Stimulated activated CD4-positive, alpha-beta T cell treated with anti-CD3 and anti-CD28 coated beads, Interleukin-2, amount 100 ng/mL, for 48 hours (primary cell): Measurements from ENCODE around the gene CARTPT.

ENCODE experiments used
- DNase-seq, 2 donors: peaks; one replicate each; pipeline ENCODE4 v3.0.0-alpha.2; 2020

CARTPT gene

DNA sequence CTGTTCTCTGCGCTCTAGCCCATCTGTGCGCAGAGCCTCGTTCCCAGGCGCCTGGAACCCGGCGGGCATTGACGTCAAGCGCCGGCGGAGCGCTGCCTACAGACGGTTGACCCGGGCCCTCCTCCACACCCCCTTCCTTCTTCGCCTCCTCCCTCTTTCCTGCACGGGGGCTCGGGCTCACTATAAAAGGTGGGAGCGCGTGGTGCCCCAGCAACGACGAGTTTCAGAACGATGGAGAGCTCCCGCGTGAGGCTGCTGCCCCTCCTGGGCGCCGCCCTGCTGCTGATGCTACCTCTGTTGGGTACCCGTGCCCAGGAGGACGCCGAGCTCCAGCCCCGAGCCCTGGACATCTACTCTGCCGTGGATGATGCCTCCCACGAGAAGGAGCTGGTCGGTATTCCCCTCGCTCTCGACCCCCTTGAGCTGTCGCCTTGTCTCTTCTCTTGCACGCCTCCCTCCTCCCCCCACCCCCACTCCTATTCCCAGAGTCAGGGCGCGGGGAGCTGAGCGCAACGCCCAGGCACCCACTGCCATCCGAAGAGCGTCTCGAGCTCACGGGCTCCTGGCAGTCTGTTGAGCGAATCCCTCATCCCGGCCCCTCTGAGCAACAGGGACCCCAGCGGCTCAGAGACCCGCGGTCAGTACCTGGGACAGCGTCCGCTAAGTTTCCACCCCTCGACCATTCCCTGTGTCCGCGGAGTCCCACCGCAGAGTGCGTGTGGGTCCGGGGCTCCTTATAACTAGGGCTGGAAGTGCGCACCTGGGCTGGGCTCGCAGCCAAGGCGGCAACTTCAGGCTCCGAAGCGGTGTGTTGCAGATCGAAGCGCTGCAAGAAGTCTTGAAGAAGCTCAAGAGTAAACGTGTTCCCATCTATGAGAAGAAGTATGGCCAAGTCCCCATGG lies at the start of gene CARTPT:
Gene CARTPT (plus strand): TSS at position 213 of the 902 bp plus-strand sequence. CDS start 19 bp downstream, at position 232.
- DNase-seq = no peak

DNA sequence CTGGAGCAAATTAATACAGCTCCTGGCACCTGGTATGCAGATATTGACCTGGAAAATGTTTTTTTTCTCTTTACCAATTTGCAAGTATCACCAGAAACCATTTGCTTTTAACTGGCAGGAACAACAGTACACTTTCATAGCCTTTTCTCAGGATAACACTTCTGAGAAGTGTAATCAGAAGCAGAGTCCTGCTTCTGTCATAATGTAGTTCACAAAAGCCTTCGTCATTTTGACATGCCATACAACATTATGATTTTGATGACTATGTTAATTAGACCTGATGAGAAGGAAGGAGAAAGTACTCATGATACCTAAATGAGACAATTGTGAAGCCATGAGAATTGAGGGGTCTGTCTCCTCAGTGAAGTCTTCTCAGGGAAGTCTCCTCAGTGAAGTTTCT lies 41.1 kb upstream of the CARTPT start:
- no peak for DNase-seq

DNA sequence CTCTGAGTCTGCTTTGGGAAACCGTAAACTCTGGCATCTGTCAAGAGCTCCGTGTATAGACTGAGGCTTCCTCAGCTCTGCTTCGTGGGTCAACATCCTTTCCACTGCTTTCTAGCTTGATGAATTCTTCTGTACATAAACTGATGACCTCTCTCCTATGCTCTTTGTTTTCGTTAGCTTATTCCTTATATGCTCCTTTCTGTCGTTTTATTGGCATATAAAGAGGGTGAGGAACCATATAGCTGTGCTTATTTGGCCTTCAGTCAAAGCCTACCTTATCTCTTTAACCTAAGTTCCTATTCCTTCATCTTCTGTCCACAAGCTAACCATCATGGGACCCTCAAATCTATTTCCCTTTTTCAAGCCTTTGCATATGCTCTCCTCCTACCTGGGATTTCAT lies 39.4 kb upstream of the CARTPT start:
- no peak for DNase-seq

DNA sequence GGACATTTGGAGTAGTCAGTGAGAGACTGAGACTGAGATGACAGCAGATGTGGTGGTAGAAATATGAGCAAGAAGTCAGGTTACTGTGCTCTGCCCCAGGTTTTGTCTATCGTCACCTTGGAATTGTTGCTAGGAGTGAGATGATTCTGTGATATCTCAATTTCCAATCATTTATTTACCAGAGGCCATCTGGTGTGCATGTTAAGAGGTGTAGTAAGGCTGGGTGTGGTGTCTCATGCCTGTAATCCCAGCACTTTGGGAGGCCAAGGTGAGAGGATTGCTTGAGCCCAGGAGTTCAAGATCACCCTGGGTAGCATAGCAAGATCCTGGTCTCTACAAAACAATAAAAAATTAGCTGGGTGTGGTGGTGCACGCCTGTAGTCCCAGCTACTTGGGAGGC lies 38.6 kb upstream of the CARTPT start:
- no peak for DNase-seq

DNA sequence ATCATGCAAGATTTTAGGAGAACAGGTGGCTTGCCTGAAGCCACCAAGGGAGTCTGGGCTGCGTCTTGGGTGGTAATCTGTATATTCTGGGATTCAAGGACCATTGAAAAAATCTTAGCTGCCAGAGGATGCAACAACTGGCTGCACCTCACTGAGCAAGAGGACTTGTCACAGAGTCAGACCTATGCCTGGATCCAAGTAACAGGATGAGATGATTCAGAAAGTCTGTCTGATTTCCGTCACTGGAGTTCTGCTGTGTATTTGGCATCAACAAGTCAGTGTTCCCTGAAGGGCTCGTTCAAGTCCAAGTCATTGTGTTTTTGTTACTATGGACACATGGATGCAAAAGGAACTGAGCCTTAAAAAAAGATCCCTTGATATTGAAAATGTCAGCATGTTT lies 37.8 kb upstream of the CARTPT start:
- no peak for DNase-seq

DNA sequence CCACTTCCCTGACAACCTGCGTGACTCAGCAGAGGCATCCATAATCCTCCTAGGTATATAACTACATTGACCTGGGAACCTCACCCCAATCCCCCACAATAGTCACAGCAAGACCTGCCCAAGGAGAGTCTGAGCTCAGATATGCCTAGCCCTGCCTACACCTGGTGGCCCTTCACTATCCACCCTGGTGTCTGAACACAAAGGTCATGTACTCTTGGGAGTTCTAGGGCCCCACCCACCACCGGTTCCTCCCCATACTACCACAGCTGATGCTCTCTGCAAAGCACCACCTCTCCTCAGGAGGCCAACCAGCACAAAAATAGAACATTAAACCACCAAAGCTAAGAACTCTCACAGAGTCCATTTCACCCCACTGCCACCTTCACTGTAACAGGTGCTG lies 34.8 kb upstream of the CARTPT start:
- no peak for DNase-seq

DNA sequence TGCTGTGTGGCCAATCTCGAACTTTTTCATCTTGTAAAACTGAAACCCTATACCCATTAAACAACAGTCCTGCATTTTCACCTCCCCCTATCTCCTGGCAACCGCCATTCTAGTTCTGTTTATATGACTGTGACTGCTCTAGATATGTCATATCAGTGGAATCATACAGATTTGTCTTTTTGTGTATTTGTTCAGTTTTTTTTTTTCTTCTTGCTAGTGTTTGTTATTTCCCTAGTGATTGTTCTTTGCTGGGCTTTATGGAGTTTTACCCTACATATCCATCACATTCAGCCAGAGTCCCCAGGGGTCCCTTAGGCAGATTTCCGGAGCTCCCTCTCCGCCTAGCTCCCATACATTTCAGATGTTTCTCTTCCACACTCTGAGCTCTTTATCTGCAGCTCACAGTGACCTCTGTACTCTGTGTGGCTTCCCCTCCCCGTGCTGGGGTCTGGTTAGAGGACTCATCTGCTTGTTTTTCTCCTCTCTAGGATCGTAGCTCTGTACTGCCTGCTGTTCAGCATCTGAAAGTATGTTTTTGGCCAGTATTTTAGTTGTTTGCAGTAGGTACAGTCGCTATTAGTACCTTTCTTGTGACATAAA lies 25.1 kb upstream of the CARTPT start:
- DNase-seq = no peak

DNA sequence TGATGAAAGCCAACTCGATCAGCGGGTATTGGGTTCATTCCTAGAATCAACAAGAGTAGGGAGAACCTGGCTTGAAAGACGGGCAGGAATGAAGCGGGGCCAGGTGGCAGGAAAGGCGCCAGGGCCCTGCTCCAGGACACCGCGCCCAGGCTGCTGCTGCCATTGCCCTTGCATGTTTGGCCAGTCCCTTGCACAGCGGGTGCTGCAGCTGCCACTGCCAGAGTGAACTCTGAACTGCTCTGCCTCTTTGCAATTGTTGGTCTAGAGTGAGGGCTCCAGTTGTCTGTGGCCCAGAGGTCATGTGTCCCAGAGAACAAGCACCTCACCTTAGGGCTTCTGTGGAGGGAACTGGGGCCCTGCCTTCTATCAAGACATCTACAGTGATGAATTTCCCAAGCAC lies 24.0 kb upstream of the CARTPT start:
- no peak for DNase-seq

DNA sequence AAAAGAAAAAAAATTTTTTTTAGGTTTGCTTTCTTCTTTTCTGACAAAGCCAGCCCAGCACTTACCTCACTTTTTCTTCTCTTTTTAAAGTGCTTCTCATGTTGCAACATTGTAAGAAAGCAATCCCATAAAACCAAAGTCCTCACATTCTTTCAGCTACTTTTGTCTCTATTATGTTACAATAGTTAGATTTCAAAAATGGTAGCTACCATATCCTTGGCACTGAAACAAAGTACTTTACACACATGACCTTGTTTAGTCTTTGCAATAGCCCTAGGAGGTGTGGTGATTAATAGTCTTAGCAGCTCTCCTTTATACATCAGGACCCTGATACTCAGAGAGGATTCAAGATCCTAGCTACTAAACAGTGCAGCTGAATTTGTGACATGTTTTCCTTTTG lies 23.5 kb upstream of the CARTPT start:
- no peak for DNase-seq

DNA sequence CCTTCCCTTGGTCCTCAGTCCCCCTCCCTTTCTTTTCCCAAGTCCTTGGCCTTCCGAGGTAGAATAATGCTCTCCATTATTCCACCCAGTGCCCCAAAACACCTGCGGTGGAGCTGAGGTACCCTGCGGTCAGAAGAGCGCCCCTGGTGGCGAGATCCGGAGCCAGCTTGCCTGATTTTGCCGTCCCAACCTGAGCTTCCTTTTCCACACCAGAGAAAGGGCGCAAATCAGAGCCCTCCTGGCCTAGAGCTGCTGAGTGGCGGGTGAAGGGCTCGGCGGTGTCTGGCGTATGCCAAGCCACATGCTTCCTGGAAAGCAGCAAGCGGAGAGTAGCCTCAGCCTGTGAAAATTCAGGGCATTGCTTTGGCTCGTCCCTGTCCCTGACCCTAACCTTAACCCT lies 21.1 kb upstream of the CARTPT start:
- DNase-seq = no peak

DNA sequence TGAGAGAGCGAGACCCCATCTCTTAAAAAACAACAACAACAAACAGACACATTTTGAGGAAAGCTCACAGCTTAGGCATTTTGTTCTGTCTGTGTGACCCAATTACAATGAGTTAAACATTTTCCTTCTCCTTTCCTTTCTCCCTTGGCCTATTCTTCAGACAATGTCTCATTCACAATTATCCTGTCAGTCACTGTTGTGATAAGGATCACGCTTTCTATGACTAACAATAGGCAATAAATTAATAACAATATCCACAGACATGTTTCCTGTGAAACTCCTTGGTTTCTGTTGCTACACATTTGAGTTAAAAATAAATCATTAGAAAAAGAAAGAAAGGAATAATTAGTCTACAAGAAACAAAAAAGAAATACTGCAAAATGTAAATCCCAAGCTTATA lies 19.8 kb upstream of the CARTPT start:
- DNase-seq = no peak

DNA sequence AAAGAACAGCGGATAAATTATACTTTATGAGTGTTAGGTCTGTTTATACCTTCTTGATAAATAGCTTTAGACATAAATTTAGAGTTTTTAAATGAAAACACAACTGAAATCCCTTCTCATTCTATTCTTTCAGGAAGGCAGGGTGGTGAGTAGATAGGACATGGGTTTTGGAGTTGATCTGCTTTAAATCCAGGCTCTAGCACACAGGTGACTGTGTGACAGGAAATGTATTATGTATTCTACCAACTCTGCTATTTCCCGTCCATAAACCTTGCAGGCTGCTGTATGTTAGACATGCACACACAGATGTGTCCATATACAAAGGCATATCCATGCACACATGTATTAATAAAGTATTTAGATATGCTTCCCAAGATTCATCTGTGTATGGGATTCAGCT lies 19.3 kb upstream of the CARTPT start:
- no peak for DNase-seq

DNA sequence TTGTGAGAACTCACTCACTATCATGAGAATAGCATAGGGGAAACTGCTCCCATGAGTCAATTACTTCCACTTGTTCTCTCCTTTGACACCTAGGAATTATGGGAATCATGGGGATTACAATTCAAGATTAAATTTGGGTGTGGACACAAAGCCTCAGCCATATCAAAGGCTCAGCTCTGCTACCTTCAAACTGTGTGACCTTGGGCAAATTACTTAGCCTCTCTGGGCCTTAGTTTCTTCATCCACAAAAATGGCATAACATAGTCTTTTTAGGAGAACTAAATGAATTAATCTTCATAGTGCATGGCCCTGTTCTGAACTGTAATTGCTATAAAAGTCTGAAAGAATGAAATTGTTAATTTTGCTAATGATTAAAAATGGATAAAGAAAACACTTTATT lies 18.3 kb upstream of the CARTPT start:
- DNase-seq = no peak

DNA sequence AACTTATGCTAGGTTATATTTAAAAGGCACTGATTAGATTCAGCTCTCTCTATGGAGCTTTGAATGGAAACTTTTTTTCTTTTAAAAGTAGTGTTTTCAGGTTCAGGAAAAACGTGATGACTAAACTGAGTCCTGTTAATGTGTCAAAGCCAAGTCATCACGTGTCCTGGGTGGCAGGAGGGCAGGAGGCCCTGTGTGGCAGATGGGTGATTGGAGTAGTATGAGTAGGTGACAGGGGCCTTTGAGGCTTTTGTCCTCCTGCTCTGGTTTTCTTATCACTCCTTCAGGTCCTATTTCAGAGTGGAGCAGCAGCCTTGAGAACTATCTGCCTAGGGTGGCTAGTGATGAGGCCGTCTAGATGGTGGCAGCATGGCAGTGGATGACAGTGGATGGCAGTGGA lies 17.7 kb upstream of the CARTPT start:
- no peak for DNase-seq

DNA sequence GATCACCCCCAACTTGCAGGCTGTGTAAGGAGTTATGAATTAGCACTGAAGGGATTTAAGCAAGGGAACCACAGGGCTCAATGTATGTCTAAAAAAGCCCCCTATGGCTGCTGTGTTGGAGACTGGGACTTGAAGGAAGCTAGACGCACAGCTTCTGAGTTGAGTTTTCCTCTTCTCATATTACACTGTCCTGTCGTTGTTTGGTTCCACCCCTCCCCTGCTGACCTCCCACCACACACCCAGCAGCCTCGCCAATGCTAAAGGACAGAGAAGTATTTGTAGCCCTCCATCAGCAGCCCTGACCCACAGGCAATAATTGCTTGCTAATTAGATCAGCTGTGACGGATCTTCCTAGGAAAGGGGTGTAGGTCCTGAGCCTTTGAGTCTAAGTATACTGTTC lies 15.1 kb upstream of the CARTPT start:
- DNase-seq = no peak

DNA sequence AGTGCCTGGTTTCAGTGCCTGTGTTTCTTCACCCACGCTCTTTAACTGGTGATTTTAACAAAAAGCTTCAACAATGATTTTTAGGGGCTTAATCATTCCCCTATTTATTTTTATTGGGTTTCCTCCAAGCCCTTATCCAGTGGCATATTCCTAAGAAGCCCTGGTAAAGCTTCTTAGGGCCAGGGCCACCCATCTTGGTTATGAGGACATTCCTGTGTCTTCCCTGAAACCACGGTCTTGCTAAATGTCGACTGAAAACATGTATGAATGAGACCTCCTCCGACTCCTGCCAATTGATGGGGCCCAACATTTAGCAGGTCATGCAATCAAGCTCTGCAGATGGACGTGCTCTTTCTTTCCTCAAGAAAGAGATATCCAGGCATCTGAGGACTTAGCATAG lies 13.7 kb upstream of the CARTPT start:
- DNase-seq = no peak

DNA sequence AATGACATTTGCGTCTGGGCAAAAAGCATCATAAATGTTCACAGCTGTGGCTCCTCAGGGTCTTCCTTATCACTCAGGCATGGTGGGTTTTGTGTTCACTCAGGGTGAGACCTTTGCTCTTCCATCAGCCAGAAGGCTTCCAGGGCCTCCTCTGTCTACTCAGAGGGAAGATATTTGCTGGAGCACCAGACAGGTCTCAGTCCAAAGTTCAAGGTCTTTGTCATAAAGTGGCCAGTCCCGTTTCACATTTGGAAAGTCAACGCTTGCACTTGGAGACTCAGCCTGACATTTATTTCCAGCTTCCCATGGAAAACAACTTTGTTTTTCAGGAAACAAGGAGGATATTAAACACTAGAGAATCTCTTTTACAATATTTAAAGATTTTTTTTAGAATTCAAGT lies 12.2 kb upstream of the CARTPT start:
- no peak for DNase-seq

DNA sequence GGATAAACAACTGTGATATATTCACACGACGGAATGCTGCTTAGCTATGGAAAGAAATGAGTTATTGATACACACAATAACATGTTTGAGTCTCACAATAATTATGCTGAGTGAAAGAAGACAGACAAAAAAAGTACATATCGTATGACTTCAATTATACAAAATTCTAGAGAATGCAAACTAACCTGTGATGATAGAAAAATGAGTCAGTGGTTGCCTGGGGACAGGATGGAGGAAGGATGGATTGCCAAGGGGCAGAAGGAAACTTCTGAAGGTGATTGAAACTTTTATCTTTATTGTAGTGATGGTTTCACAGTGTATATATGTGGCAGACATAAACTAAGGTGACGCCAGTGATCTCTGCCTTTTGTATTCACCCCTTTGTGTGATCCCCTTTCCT lies 7.5 kb upstream of the CARTPT start:
- no peak for DNase-seq

DNA sequence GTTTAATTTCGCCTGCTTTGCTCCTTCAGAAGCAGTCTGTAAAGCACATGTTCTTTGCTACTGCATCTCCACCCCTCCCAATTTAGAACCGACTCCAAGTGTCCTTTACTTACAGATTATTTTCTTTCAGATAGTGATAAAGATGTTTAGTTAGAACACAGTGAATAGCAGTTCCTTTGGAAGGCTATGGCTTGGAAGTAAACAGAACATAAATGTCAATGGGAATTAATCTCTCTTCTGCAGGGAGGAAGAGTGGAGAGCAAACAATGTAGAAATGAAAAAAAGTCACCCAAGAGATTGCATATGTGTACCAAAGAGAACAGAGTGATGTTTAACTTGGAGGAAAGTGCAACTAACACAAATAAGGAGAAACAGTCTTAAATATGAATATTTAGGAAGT lies 4.2 kb upstream of the CARTPT start:
- DNase-seq = no peak

DNA sequence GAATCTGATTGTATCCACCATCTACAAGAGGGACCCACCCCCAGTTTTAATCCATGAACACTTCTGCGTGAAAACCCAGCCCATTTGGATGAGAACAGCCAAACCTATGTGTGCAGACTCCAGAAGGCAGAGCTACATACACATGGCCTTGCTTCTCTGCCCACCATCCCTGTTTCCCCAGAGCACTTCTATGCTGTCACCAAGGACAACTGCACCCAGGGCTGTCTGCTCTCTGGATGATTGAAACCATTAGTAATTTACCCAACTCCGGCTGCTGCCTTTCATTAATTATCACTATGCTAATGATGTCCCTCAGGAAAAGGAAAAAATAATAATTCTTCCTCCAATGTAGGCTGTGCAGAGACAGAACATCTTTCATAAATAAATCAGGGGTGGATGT lies 8.9 kb downstream of the CARTPT start:
- DNase-seq = no peak

DNA sequence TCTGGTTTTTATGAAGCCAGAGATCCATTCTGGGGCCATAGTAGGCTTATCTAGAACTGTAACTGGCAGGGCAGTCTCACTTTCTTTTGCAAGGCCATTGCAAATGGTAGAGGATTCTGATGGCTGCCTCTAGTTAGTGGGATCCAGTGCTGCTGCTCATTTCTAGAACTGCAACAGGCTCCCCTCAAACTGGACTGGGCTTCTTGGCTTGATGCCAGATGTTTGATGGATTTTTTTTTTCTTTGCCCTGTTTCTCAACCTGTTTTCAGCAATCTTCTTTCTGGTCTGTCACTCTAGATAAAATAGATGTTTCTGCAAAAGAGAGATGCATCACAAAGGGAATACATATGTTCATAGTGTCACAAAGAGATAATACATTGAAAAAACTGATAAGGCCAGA lies 11.9 kb downstream of the CARTPT start:
- DNase-seq = no peak

DNA sequence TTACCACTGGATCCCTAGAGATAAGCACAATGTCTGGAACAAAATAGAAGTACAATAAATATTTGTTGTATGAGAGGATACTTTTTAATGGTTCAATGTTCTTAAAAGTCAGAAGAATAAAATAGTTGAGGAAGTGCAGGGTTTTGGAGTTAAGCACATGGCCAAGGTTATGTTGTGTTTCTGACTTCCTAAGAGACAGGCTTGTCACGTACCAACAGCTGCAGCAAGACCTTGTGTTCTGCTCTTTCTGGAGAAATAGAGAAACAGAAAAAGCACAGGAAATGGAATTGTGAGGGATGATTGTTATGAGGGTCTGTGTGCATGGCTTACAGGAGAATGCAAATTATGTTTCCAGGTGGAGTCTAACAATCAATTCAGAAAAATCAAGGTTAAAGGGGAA lies 12.9 kb downstream of the CARTPT start:
- DNase-seq = no peak

DNA sequence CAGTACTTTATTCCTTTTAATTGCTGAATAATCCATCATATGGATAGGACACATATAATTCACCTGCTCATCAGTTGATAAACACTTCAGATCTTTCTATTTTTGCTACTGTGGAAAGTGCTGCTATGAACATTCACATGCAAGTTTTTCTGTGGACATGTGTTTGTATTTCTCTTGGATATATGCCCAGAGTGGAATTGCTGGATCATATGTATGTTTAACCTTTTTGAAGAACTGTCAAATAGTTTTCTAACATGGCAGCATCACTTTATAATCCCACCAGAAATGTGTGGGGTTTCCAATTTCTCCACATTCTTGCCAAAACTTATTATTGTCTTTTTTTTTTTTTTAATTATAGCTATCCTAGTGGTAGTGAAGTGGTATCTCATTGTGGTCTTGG lies 15.1 kb downstream of the CARTPT start:
- DNase-seq = no peak

DNA sequence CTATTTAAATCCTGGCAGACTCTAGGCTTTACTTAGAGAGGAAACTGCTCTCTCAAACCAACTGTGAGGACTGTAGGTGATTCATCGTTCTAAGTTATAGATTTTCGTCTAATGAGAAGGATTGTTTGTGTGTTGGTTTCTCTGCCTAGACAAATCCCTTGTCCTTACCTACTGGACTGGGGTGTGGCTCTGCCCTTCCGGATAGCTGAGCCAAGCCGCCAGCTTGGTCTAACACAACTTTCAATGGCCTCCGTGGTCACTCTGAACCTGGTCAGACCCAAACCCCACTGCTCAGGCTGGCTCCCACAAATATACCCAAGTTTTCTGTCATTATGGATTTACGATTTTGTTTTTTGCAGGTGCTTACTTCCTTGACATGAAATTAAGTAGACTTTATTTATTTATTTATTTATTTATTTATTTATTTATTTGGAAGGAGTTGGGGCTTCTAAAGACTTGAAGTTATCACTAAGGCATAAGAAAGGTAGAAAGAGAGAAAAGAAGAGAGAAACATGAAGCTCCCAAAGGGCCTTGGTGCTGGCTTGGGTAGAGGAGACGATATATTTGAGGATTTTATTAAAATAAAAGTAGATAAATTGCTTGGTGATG lies 19.0 kb downstream of the CARTPT start:
- DNase-seq = no peak
